ENCODE data around the gene TPRG1.

Gene TPRG1

GRCh38 chr3:189133768-189134167, 38.0 kb upstream of the TPRG1 start:
- Histone ChIP-seq H3K36me3 (ENCODE audit: control insufficient read depth, low read length) (no peaks in the 10 kb centered on the region), H3K9me2 (replicated peaks; ENCODE audit: control insufficient read depth, low read length) (no peaks in the 10 kb centered on the region), H3K9me3 (ENCODE audit: control insufficient read depth, insufficient read depth, low read length) (no peaks in the 10 kb centered on the region), H3F3A (ENCODE audit: control insufficient read depth, insufficient read depth) (no peaks in the 10 kb centered on the region), H3K4me1 (ENCODE audit: control insufficient read depth, low read length) (no peaks in the 10 kb centered on the region), H4K20me1 (ENCODE audit: control insufficient read depth, insufficient read depth, low read depth, low read length) (no peaks in the 10 kb centered on the region), H3K27me3 (ENCODE audit: control insufficient read depth, low read length) (peaks cover 10% of the 10 kb centered on the region; the same call in 1 of the 2 replicates), H3K4me3 (ENCODE audit: low read length) (no peak overlapping the region), H3K79me2 (ENCODE audit: control insufficient read depth, low read length) (no peaks in the 10 kb centered on the region), H3K4me2 (ENCODE audit: low read length) (no peak overlapping the region), H3K27ac (ENCODE audit: low read depth, low read length) (no peak overlapping the region)
- TF ChIP-seq CTCF (IDR thresholded peaks at IDR 0.05; ENCODE audit: low read depth, low read length, poor library complexity, severe bottlenecking) = no peak
- no peak for TF ChIP-seq EZH2phosphoT487 (IDR thresholded peaks at IDR 0.05; ENCODE audit: borderline replicate concordance, low read length)

DNA sequence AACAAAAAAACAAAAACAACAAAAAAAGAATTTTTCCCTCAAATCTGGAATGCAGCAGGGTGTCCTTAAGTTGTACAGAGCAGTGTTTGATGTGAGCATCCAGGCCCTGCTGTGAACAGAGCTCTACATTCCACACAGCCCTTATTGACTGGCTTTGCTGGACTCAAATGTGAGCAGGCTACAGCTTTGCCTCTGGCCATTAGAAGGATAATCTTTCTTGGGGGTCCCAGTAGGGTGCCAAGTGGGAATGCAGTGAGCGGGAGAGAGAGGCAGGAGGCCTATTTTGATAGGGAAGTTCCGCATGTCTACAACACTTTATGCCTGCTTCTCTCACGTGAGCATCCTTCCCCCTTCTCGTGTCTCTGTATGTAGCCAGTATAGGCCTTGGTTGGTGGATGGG, 34.4 kb upstream of the TPRG1 start:
- Histone ChIP-seq H3K79me2 (ENCODE audit: control insufficient read depth, low read length) (no peaks in the 10 kb centered on the region), H3K4me2 (ENCODE audit: low read length) (no peak overlapping the region), H4K20me1 (ENCODE audit: control insufficient read depth, insufficient read depth, low read depth, low read length) (no peaks in the 10 kb centered on the region), H3F3A (ENCODE audit: control insufficient read depth, insufficient read depth) (no peaks in the 10 kb centered on the region), H3K4me1 (ENCODE audit: control insufficient read depth, low read length) (no peaks in the 10 kb centered on the region), H3K4me3 (ENCODE audit: low read length) (no peak overlapping the region), H3K27ac (ENCODE audit: low read depth, low read length) (no peak overlapping the region), H3K9me3 (ENCODE audit: control insufficient read depth, insufficient read depth, low read length) (no peaks in the 10 kb centered on the region), H3K36me3 (ENCODE audit: control insufficient read depth, low read length) (no peaks in the 10 kb centered on the region), H3K27me3 (ENCODE audit: control insufficient read depth, low read length) (peaks cover 10% of the 10 kb centered on the region), H3K9me2 (replicated peaks; ENCODE audit: control insufficient read depth, low read length) (no peaks in the 10 kb centered on the region)
- TF ChIP-seq EZH2phosphoT487 (IDR thresholded peaks at IDR 0.05; ENCODE audit: borderline replicate concordance, low read length) (no peak), CTCF (IDR thresholded peaks at IDR 0.05; ENCODE audit: low read depth, low read length, poor library complexity, severe bottlenecking) (no peak)

- Histone ChIP-seq H3K9me2 (replicated peaks; ENCODE audit: control insufficient read depth, low read length) (no peaks in the 10 kb centered on the region), H3K4me2 (ENCODE audit: low read length) (no peak overlapping the region), H3K4me3 (ENCODE audit: low read length) (no peak overlapping the region), H3K27me3 (ENCODE audit: control insufficient read depth, low read length) (peaks cover 10% of the 10 kb centered on the region), H3K4me1 (ENCODE audit: control insufficient read depth, low read length) (peaks cover 6% of the 10 kb centered on the region; the same call in 1 of the 2 replicates), H3K9me3 (ENCODE audit: control insufficient read depth, insufficient read depth, low read length) (no peaks in the 10 kb centered on the region), H3K36me3 (ENCODE audit: control insufficient read depth, low read length) (no peaks in the 10 kb centered on the region), H3K79me2 (ENCODE audit: control insufficient read depth, low read length) (no peaks in the 10 kb centered on the region), H3F3A (ENCODE audit: control insufficient read depth, insufficient read depth) (no peaks in the 10 kb centered on the region), H4K20me1 (ENCODE audit: control insufficient read depth, insufficient read depth, low read depth, low read length) (no peaks in the 10 kb centered on the region), H3K27ac (ENCODE audit: low read depth, low read length) (no peak overlapping the region)
- TF ChIP-seq CTCF (IDR thresholded peaks at IDR 0.05; ENCODE audit: low read depth, low read length, poor library complexity, severe bottlenecking) (no peak), EZH2phosphoT487 (IDR thresholded peaks at IDR 0.05; ENCODE audit: borderline replicate concordance, low read length) (no peak)
These were observed 32.7 kb upstream of the TPRG1 start for GRCh38 chr3:189138901-189139610.

All from DOHH2 (cell line).